DOHH2 (cell line): ENCODE measurements around the gene MXRA7.

Experiments
- H3F3A ChIP-seq: fragments of 200-600 bp; sonication (generic), shearing (Covaris generic); 2 replicates; pipeline ENCODE4 v1.6.0; 2016; ENCODE audit warnings: antibody characterized with exemption, mild to moderate bottlenecking; ENCODE audit not compliant: control insufficient read depth, insufficient read depth
- H3K27ac ChIP-seq: fragments of 200-600 bp; sonication (generic); 2 replicates; pipeline ENCODE4 v1.5.1; 2014; ENCODE audit warnings: low read depth, mild to moderate bottlenecking, low read length, moderate library complexity
- H3K27me3 ChIP-seq: fragments of 200-600 bp; sonication (generic); 2 replicates; pipeline ENCODE4 v1.6.1; 2014; ENCODE audit warnings: mild to moderate bottlenecking, low read length, mixed read lengths; ENCODE audit not compliant: control insufficient read depth
- H3K36me3 ChIP-seq: fragments of 200-600 bp; sonication (generic); 2 replicates; pipeline ENCODE4 v1.6.1; 2014; ENCODE audit warnings: mild to moderate bottlenecking, low read length, moderate library complexity, mixed read lengths; ENCODE audit not compliant: control insufficient read depth
- H3K4me1 ChIP-seq: fragments of 200-600 bp; sonication (generic); 2 replicates; pipeline ENCODE4 v1.6.1; 2014; ENCODE audit warnings: mild to moderate bottlenecking, low read length, mixed read lengths; ENCODE audit not compliant: control insufficient read depth
- H3K4me2 ChIP-seq: fragments of 200-600 bp; sonication (generic); 2 replicates; pipeline ENCODE4 v1.6.0; 2014; ENCODE audit warnings: mild to moderate bottlenecking, low read length, moderate library complexity
- H3K4me3 ChIP-seq: fragments of 200-600 bp; sonication (generic); 2 replicates; pipeline ENCODE4 v1.5.1; 2014; ENCODE audit warnings: mild to moderate bottlenecking, low read length, mixed read lengths
- H3K79me2 ChIP-seq: fragments of 200-600 bp; sonication (generic); 2 replicates; pipeline ENCODE4 v1.6.1; 2014; ENCODE audit warnings: mild to moderate bottlenecking, low read length, mixed read lengths; ENCODE audit not compliant: control insufficient read depth
- H3K9me2 ChIP-seq: fragments of 200-600 bp; sonication (generic); replicated peaks from 2 replicates; pipeline ENCODE4 v1.6.1; 2014; ENCODE audit warnings: mild to moderate bottlenecking, low read length, mixed read lengths; ENCODE audit not compliant: control insufficient read depth
- H3K9me3 ChIP-seq: fragments of 200-600 bp; sonication (generic); 2 replicates; pipeline ENCODE4 v1.6.1; 2014; ENCODE audit warnings: antibody characterized with exemption, low read length, mixed read lengths; ENCODE audit not compliant: control insufficient read depth, insufficient read depth
- H4K20me1 ChIP-seq: fragments of 200-600 bp; sonication (generic); 2 replicates; pipeline ENCODE4 v1.6.0; 2014; ENCODE audit warnings: low read depth, mild to moderate bottlenecking, antibody characterized with exemption, low read length, moderate library complexity; ENCODE audit not compliant: control insufficient read depth, insufficient read depth
- CTCF ChIP-seq: fragments of 200-600 bp; sonication (generic); IDR thresholded peaks from one replicate; pipeline ENCODE4 v1.5.1; 2014; ENCODE audit warnings: antibody characterized with exemption, mild to moderate bottlenecking, low read depth, low read length; ENCODE audit not compliant: poor library complexity, severe bottlenecking
- EZH2phosphoT487 ChIP-seq: fragments of 200-600 bp; sonication (generic); IDR thresholded peaks from 2 replicates; pipeline ENCODE4 v1.6.1; 2017; ENCODE audit warnings: borderline replicate concordance, mild to moderate bottlenecking, antibody characterized with exemption, low read length, moderate library complexity, mixed read lengths

MXRA7 gene

GRCh38 chr17:76683011-76683755 lies 27.6 kb downstream of the MXRA7 start:
- Histone ChIP-seq H3F3A (no peaks in the 10 kb centered on the region), H3K9me2 (no peaks in the 10 kb centered on the region), H3K27me3 (peaks cover 18% of the 10 kb centered on the region), H3K4me3 (no peak overlapping the region), H3K9me3 (no peaks in the 10 kb centered on the region), H3K36me3 (no peaks in the 10 kb centered on the region), H3K27ac (no peak overlapping the region), H3K79me2 (no peaks in the 10 kb centered on the region), H3K4me2 (no peak overlapping the region), H4K20me1 (no peaks in the 10 kb centered on the region), H3K4me1 (no peaks in the 10 kb centered on the region)
- TF ChIP-seq CTCF (peak; percentile 47), EZH2phosphoT487 (no peak)

- Histone ChIP-seq H3K27me3 (peaks cover 18% of the 10 kb centered on the region), H3K36me3 (no peaks in the 10 kb centered on the region), H4K20me1 (no peaks in the 10 kb centered on the region), H3K9me3 (no peaks in the 10 kb centered on the region), H3K4me2 (no peak overlapping the region), H3F3A (no peaks in the 10 kb centered on the region), H3K27ac (no peak overlapping the region), H3K9me2 (no peaks in the 10 kb centered on the region), H3K79me2 (no peaks in the 10 kb centered on the region), H3K4me3 (no peak overlapping the region), H3K4me1 (no peaks in the 10 kb centered on the region)
- no peak for TF ChIP-seq EZH2phosphoT487
- no peak for TF ChIP-seq CTCF
Observed at GRCh38 chr17:76682296-76682695, 28.5 kb downstream of the MXRA7 start.

DNA sequence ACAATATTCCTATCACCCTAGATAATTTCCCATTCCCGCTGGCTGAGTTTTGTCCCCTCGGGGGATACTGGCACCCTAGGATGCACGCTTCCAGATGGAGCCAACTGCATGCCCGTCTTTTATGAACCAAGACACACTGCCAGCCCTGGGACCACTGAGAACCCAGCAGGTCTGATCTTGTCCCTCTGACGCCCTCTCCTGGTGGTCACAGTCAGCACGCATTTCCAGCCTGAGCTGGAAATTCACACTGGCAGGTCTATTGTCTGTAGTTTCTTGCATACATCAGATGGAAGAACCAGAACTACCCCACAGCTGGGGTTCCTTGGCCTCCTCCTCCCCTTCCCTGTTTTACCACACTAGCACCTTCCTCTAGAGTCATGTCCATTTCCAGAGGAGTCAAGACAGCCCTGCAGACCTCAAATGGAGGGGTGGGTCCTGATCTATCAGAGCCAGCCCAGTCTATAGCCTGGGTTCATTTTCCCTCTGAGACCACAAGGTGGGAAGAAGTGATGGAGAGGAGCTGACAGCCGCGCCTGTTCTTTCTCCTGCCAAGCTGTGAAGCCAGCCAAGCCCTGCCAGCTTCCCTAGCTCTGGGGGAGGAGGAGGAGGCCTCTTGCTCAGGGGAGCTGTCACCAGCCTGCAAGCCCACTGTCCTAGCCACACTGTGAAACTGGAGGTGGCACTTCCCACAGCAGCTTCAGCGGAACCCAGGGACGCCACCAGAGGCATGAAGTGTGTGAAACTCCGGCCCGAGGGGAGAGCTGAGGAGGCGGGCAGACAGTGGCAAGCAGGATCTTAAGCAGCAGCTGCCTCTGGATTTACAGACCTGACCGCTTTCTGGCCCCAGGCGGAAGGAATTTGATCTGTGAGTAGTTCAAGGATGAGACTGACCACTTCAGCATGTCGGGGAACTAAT lies 29.3 kb downstream of the MXRA7 start:
- no peaks in the 10 kb centered on the region for H3K4me1 ChIP-seq
- no peak overlapping the region for H3K4me2 ChIP-seq
- peaks cover 18% of the 10 kb centered on the region for H3K27me3 ChIP-seq
- H3F3A ChIP-seq = no peaks in the 10 kb centered on the region
- no peak overlapping the region for H3K4me3 ChIP-seq
- no peaks in the 10 kb centered on the region for H3K9me2 ChIP-seq
- H4K20me1 ChIP-seq = no peaks in the 10 kb centered on the region
- H3K27ac ChIP-seq = no peak overlapping the region
- no peaks in the 10 kb centered on the region for H3K9me3 ChIP-seq
- H3K79me2 ChIP-seq = no peaks in the 10 kb centered on the region
- TF ChIP-seq CTCF = peak; percentile 93
- TF ChIP-seq EZH2phosphoT487 = no peak
- H3K36me3 ChIP-seq = no peaks in the 10 kb centered on the region
